ENCODE data around the gene BCOR. TPM values are rescaled to one million over a fixed set of nuclear protein-coding genes. Genes with fewer than 3 reads are reported as not detected.

The BCOR gene
- total RNA-seq, 2 experiments from 2014 or later = 44.7 to 46.4 TPM

DNA sequence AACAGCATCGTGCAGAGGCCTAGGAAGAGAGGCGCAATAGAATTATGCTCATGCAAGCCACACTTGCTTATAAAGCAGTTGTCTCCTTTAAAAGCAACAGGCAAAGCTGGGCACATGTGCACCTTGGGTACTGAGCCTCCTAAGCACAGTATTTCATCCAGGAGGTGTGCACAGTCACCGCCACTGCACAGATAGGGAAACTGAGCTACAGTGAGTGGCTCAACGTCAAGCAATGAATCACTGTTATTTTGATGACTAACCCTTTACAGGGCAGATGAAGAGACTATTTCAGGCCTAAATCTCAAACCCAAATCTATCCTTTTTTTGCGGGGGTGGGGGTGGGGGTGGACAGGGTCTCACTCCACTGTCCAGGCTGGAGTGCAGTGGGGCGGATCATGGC is 42.3 kb downstream of the BCOR start:
- ATAC-seq (ENCODE audit: low read depth) (no peak), DNase-seq (no peak)
- no peaks in the 10 kb centered on the region for H3K27me3 Mint-ChIP-seq
- H3K27ac Mint-ChIP-seq = no peak overlapping the region
- H3K4me1 Mint-ChIP-seq = peaks cover 4% of the 10 kb centered on the region
- H3K9me3 Mint-ChIP-seq = peaks cover 7% of the 10 kb centered on the region
- POLR2A ChIA-PET = no interaction called here
- peaks cover 61% of the 10 kb centered on the region for H3K36me3 Mint-ChIP-seq
- H3K4me3 Mint-ChIP-seq = no peak overlapping the region

GRCh38 chrX:40054793-40055192 is 43.0 kb downstream of the BCOR start:
- no peaks in the 10 kb centered on the region for H3K27me3 Mint-ChIP-seq
- H3K4me1 Mint-ChIP-seq = peaks cover 3% of the 10 kb centered on the region
- POLR2A ChIA-PET = no interaction called here
- H3K4me3 Mint-ChIP-seq = no peak overlapping the region
- peaks cover 67% of the 10 kb centered on the region for H3K36me3 Mint-ChIP-seq
- ATAC-seq (ENCODE audit: low read depth) (no peak), DNase-seq (no peak)
- no peak overlapping the region for H3K27ac Mint-ChIP-seq
- peaks cover 8% of the 10 kb centered on the region for H3K9me3 Mint-ChIP-seq

- peaks cover 14% of the 10 kb centered on the region for H3K9me3 Mint-ChIP-seq
- no peaks in the 10 kb centered on the region for H3K27me3 Mint-ChIP-seq
- no peak overlapping the region for H3K4me3 Mint-ChIP-seq
- POLR2A ChIA-PET = no interaction called here
- H3K4me1 Mint-ChIP-seq = peaks cover 2% of the 10 kb centered on the region
- ATAC-seq (ENCODE audit: low read depth) (no peak), DNase-seq (no peak)
- no peak overlapping the region for H3K27ac Mint-ChIP-seq
- peaks cover 71% of the 10 kb centered on the region for H3K36me3 Mint-ChIP-seq
These were observed 47.2 kb downstream of the BCOR start for GRCh38 chrX:40050532-40050931.

DNA sequence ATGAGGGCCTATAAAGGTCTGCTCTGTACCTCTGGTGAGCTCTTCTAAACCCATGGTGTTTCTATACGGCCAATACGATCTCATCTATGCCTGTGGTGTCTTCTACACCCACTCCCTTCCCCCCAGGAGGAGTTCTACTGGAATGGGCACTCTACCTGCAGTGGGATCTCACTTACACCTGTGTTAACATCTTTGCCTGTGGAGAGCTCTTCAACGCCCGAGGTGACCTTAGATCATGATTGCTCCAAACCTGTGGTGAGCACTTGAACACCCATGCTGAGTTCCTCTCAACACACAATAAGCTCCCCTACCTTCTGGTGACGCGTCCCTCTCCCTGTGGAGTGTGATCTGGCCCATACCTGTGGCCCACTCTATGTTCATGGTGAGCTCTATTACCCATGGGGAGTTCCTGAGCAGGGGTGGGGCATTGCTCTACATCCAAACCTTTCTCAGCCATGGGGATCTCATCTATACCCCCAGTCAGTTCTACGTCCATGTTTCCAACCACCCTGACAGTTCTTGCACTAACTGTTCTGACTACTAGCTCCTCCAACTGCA is 48.6 kb downstream of the BCOR start:
- peaks cover 61% of the 10 kb centered on the region for H3K36me3 Mint-ChIP-seq
- H3K27ac Mint-ChIP-seq = peak overlapping the region; percentile 5
- DNase-seq (no peak), ATAC-seq (ENCODE audit: low read depth) (no peak)
- H3K9me3 Mint-ChIP-seq = peaks cover 15% of the 10 kb centered on the region
- no peaks in the 10 kb centered on the region for H3K4me1 Mint-ChIP-seq
- H3K4me3 Mint-ChIP-seq = no peak overlapping the region
- H3K27me3 Mint-ChIP-seq = no peaks in the 10 kb centered on the region
- POLR2A ChIA-PET = interaction anchor here (0.7 to 1.2 kb wide), 2 partner anchors 12 to 36 kb away, joined by 3 read pairs; no protein-coding TSS in a partner anchor

DNA sequence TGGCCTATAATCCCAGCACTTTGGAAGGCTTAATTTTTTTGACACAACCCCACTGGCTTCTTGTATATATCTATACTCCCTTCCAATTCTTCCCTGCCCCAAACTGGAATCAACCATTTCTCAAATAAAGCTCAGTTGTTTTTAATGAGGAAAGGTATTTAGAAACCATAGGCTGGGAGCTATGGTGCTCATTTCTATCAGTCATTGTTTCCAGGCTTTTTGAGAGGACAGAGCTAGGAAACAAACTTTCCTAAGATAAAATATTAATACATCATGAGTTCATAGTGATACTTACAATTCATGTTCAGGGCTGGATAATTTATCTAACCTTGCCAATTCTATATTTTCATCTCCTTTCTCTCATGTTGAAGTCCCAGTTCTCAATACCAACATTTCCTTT is 50.3 kb downstream of the BCOR start:
- Mint-ChIP-seq H3K4me1 (peaks cover 2% of the 10 kb centered on the region), H3K4me3 (no peak overlapping the region), H3K27me3 (no peaks in the 10 kb centered on the region), H3K36me3 (peaks cover 45% of the 10 kb centered on the region), H3K27ac (no peak overlapping the region), H3K9me3 (peaks cover 10% of the 10 kb centered on the region)
- POLR2A ChIA-PET = no interaction called here
- DNase-seq = no peak
- ATAC-seq (ENCODE audit: low read depth) = no peak

DNA sequence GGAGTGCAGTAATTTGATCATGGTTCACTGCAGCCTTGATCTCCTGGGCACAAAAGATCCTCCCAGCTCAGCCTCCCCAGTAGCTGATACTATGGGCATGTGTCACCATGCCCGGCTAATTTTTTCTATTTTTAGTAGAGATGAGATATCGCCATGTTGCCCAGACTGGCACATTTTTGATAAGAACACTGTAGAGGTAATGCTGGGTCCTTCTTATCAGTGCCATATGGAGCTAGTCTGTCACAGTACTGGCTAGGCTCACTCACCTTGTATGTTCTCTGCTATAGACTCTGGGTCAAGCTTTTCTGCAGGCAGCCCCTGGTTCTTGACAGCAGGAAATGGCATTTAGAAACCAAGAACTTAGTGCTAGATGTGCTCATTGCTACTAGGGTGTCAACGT is 53.9 kb downstream of the BCOR start:
- Mint-ChIP-seq H3K4me1 (peaks cover 18% of the 10 kb centered on the region), H3K27ac (no peak overlapping the region), H3K27me3 (no peaks in the 10 kb centered on the region), H3K4me3 (no peak overlapping the region), H3K9me3 (peaks cover 2% of the 10 kb centered on the region), H3K36me3 (peaks cover 14% of the 10 kb centered on the region)
- POLR2A ChIA-PET = no interaction called here
- no peak for ATAC-seq (ENCODE audit: low read depth)
- DNase-seq = no peak

DNA sequence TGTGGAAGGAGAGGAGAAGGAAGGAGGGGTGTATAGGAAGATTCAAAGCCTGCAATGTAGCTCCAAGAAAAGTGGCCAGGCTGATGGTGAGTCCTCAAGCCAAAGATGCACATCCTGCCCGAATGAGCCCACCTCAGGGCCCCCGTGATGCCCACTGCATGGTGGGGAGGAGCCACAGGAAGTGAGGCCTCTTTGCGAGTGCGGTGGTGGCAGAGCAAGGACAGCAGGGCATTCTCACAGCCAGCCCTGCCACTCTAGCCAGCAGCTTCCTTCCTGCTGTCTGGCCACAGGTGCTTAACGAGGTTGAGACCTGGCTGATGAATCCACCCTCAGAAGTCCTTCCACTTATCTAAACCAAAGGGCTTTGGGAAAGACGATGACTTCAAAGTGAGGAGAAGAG is 55.8 kb downstream of the BCOR start:
- peaks cover 6% of the 10 kb centered on the region for H3K36me3 Mint-ChIP-seq
- POLR2A ChIA-PET = no interaction called here
- H3K4me3 Mint-ChIP-seq = peak overlapping the region; percentile 20
- DNase-seq (peak; percentile 33), ATAC-seq (ENCODE audit: low read depth) (peak; percentile 45)
- H3K9me3 Mint-ChIP-seq = peaks cover 1% of the 10 kb centered on the region
- H3K27me3 Mint-ChIP-seq = no peaks in the 10 kb centered on the region
- peaks cover 18% of the 10 kb centered on the region for H3K4me1 Mint-ChIP-seq
- H3K27ac Mint-ChIP-seq = peak overlapping the region; percentile 73

DNA sequence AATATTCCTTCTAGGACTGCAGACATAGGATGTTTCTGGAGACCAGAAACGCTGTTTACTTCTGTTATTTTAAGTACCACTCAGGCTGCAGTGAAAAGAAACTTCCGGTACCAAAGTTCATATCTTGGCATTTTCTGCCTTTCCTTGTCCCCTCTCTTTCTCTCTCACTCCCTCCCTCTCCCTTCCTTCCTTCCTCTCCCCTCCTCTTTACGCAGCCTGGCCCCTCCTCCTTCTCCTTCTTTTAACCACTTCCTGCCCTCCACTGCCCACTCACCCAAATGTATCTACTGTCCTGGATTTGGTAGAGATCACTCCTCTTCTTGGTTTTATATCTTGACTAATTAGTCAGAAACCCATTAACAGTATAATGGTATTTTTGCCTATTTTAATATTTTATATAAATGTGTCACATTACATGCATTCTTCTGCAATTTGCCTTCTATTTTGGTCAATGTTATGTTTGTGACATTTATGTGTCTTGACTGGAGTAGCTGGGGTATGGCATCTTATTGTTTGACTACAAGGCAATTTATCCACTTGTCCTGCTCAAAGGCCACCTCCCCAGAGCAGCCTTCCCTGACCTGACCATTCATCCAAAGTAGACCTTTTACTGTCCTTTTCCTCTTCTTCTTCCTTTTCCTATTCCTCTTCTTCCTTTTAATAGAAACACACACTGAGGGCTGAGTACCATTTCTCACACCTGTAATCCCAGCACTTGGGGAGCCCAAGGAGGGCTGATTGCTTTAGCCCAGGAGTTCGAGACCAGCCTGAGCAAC is 56.9 kb downstream of the BCOR start:
- DNase-seq (no peak), ATAC-seq (ENCODE audit: low read depth) (no peak)
- Mint-ChIP-seq H3K4me3 (peak overlapping the region; percentile 72), H3K36me3 (peaks cover 3% of the 10 kb centered on the region), H3K27me3 (no peaks in the 10 kb centered on the region), H3K27ac (peak overlapping the region; percentile 85), H3K4me1 (peaks cover 18% of the 10 kb centered on the region), H3K9me3 (peaks cover 1% of the 10 kb centered on the region)
- POLR2A ChIA-PET = no interaction called here

DNA sequence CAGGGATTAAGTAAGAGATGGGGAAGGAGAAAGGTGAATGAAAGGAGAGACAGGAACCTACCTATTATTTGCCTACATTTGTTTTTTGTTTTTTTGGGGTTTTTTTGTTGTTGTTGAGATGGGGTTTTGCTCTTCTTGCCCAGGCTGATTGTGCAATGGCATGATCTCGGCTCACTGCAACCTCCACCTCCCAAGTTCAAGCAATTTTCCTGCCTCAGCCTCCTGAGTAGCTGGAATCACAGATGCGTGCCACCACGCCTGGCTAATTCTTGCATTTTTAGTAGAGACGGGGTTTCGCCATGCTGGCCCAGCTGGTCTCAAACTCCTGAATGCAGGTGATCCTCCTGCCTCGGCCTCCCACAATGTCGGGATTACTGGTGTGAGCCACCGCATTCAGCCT is 57.9 kb downstream of the BCOR start:
- H3K9me3 Mint-ChIP-seq = peaks cover 1% of the 10 kb centered on the region
- no peak overlapping the region for H3K4me3 Mint-ChIP-seq
- no peak overlapping the region for H3K27ac Mint-ChIP-seq
- H3K27me3 Mint-ChIP-seq = no peaks in the 10 kb centered on the region
- ATAC-seq (ENCODE audit: low read depth) = no peak
- peaks cover 18% of the 10 kb centered on the region for H3K4me1 Mint-ChIP-seq
- POLR2A ChIA-PET = no interaction called here
- no peak for DNase-seq
- H3K36me3 Mint-ChIP-seq = peaks cover 3% of the 10 kb centered on the region

DNA sequence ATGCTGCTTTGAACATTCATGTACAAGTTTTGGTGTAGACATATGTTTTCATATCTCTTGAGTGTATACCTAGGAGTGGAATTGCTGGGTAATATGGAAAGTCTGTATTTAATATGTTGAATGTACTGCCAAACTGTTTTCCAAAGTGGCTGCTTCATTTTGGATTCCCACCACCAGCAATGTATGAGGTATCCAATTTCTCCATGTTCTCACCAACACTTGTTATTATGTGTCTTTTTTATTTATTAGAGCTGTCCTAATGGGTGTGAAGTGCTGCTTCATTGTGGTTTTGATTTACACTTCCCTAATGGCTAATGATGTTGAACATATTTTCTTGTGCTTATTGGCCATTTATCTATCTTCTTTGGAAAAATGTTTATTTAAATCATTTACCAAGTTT is 60.4 kb downstream of the BCOR start:
- H3K4me1 Mint-ChIP-seq = peaks cover 16% of the 10 kb centered on the region
- H3K27me3 Mint-ChIP-seq = no peaks in the 10 kb centered on the region
- POLR2A ChIA-PET = no interaction called here
- DNase-seq (no peak), ATAC-seq (ENCODE audit: low read depth) (no peak)
- no peak overlapping the region for H3K4me3 Mint-ChIP-seq
- no peak overlapping the region for H3K27ac Mint-ChIP-seq
- H3K9me3 Mint-ChIP-seq = no peaks in the 10 kb centered on the region
- no peaks in the 10 kb centered on the region for H3K36me3 Mint-ChIP-seq

GRCh38 chrX:40035726-40036125 is 62.0 kb downstream of the BCOR start:
- POLR2A ChIA-PET = no interaction called here
- no peaks in the 10 kb centered on the region for H3K36me3 Mint-ChIP-seq
- ATAC-seq (ENCODE audit: low read depth) (no peak), DNase-seq (no peak)
- peaks cover 4% of the 10 kb centered on the region for H3K4me1 Mint-ChIP-seq
- no peaks in the 10 kb centered on the region for H3K27me3 Mint-ChIP-seq
- H3K4me3 Mint-ChIP-seq = no peak overlapping the region
- no peaks in the 10 kb centered on the region for H3K9me3 Mint-ChIP-seq
- no peak overlapping the region for H3K27ac Mint-ChIP-seq

DNA sequence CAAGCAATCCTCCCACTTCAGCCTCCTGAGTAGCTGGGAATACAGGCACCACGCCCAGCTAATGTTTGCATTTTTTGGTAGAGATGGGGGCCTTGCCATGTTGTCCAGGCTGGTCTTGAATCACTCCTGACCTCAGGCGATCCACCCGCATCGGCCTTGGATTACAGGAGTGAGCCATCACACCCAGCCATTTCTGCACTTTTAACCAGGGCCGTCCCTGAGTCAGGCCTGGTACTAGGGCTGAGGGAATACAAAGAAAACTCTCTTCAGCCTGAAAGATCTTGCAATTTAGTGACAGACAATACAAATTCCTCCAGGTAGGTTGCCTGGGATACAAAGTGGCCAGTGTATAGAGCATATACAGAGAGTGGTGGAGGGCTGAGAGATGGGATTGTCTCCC is 65.8 kb downstream of the BCOR start:
- ATAC-seq (ENCODE audit: low read depth) (no peak), DNase-seq (no peak)
- H3K27me3 Mint-ChIP-seq = no peaks in the 10 kb centered on the region
- no peak overlapping the region for H3K4me3 Mint-ChIP-seq
- no peak overlapping the region for H3K27ac Mint-ChIP-seq
- H3K9me3 Mint-ChIP-seq = no peaks in the 10 kb centered on the region
- POLR2A ChIA-PET = no interaction called here
- H3K36me3 Mint-ChIP-seq = no peaks in the 10 kb centered on the region
- H3K4me1 Mint-ChIP-seq = peaks cover 2% of the 10 kb centered on the region

DNA sequence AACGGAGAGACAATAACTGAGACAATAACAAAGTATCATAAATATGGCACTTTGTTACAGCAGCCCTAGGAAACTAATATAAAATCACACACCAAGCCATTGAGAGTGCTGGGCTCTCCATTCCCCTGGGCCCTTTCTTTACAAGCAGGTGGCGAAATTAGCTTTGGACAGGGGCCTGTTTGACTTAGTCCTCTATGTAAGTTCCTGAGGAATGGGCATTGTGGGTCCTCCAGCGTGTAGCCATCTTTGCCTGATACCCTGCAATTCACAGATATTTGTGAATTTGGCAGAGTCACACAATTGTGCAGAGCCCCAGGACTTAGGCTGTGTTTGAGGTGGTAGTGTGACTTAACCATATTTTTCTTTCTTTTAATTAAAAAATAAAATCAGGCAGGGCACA is 67.6 kb downstream of the BCOR start:
- no peak overlapping the region for H3K27ac Mint-ChIP-seq
- ATAC-seq (ENCODE audit: low read depth) (no peak), DNase-seq (no peak)
- H3K36me3 Mint-ChIP-seq = no peaks in the 10 kb centered on the region
- no peaks in the 10 kb centered on the region for H3K9me3 Mint-ChIP-seq
- H3K4me1 Mint-ChIP-seq = peaks cover 6% of the 10 kb centered on the region
- no peak overlapping the region for H3K4me3 Mint-ChIP-seq
- POLR2A ChIA-PET = no interaction called here
- peaks cover 2% of the 10 kb centered on the region for H3K27me3 Mint-ChIP-seq

DNA sequence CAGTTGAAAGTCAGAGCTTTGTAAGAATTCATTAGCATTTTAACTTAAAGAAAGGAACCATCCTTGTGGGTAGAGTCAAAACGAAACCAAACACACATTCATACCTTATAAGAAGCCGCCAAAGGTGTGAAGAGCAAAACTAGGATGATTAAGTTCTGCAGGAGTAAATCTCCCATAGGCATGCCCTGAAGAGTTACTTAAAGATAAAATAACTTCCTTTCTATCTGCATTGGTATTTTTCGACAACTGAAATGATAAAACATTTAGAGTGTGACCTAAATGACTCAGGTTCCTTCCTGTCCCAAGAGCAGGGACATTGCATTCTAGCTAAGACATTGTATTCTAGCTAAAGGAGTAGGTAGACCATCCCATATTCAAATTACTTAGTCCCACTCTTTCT is 75.3 kb downstream of the BCOR start:
- peaks cover 15% of the 10 kb centered on the region for H3K4me1 Mint-ChIP-seq
- ATAC-seq (ENCODE audit: low read depth) (peak; percentile 54), DNase-seq (no peak)
- no peaks in the 10 kb centered on the region for H3K36me3 Mint-ChIP-seq
- H3K27ac Mint-ChIP-seq = no peak overlapping the region
- no peaks in the 10 kb centered on the region for H3K9me3 Mint-ChIP-seq
- POLR2A ChIA-PET = interaction anchor here (0.5 to 1.9 kb wide), 2 partner anchors 12 to 75 kb away, joined by 3 to 6 read pairs; partner anchors contain the start of gene BCOR
- H3K4me3 Mint-ChIP-seq = peak overlapping the region; percentile 42
- peaks cover 2% of the 10 kb centered on the region for H3K27me3 Mint-ChIP-seq

Data from activated naive CD8-positive, alpha-beta T cell treated with anti-CD3 and anti-CD28 coated beads, Interleukin-2, amount 10 ng/mL, durations not matched to agents 7 days and 5 days (primary cell).